Parathyroid adenoma (tissue), 2 donors: Measurements from ENCODE around the gene TYSND1.

ENCODE experiments used
- H2AFZ ChIP-seq: fragments of 300-600 bp; sonication (generic); one replicate; pipeline ENCODE4 v1.7.0; 2017; ENCODE audit warnings: antibody characterized with exemption, mild to moderate bottlenecking
- H3K27ac ChIP-seq: fragments of 300-600 bp; sonication (generic); one replicate; pipeline ENCODE4 v1.7.0; 2017
- H3K27me3 ChIP-seq: fragments of 300-600 bp; sonication (generic); one replicate; pipeline ENCODE4 v1.7.0; 2017; ENCODE audit warnings: low read length; ENCODE audit not compliant: control insufficient read depth, insufficient read depth
- H3K36me3 ChIP-seq: fragments of 300-600 bp; sonication (generic); one replicate; pipeline ENCODE4 v1.7.0; 2017; ENCODE audit warnings: low read length; ENCODE audit not compliant: control insufficient read depth, insufficient read depth
- H3K4me1 ChIP-seq: fragments of 300-600 bp; sonication (generic); one replicate; pipeline ENCODE4 v1.7.0; 2017; ENCODE audit warnings: control low read depth
- H3K4me2 ChIP-seq: fragments of 300-600 bp; sonication (generic); one replicate; pipeline ENCODE4 v1.7.0; 2017; ENCODE audit warnings: low read length
- H3K4me3 ChIP-seq: fragments of 300-600 bp; sonication (generic); one replicate; pipeline ENCODE4 v1.7.0; 2017; ENCODE audit warnings: low read depth, low read length
- H3K79me2 ChIP-seq: fragments of 300-600 bp; sonication (generic); one replicate; pipeline ENCODE4 v1.7.0; 2017; ENCODE audit warnings: control low read depth
- H3K9ac ChIP-seq: fragments of 300-600 bp; sonication (generic); one replicate; pipeline ENCODE4 v1.7.0; 2017; ENCODE audit warnings: mild to moderate bottlenecking
- H3K9me3 ChIP-seq: fragments of 300-600 bp; sonication (generic); one replicate; pipeline ENCODE4 v1.7.0; 2017; ENCODE audit warnings: low read length; ENCODE audit not compliant: control insufficient read depth
- TF ChIP-seq, protein P1 (sequence below): fragments of 300-600 bp; sonication (generic); IDR thresholded peaks from one replicate; pipeline ENCODE4 v1.7.0; 2017; ENCODE audit warnings: antibody characterized with exemption, mild to moderate bottlenecking
- donor health status: primary hyperparathyroidism.

Gene TYSND1

DNA sequence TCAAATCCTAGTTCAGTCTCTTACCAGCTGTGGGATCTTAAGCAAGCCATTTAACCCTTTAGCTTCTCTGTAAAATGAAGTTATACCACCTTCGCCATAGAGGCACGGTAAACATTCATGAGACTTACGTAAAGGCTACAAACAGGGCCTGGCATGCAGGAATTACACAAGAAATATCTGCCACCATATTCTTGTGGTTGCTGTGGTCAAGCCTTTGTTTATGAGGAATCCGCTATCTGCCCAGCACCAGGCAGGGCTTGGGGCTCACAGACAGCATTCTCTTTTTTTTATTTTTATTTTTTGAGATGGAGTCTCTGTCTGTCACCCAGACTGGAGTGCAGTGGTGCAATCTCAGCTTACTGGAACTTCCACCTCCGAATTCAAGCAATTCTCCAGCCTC, 23.8 kb downstream of the TYSND1 start:
- TF ChIP-seq, protein P1, sequence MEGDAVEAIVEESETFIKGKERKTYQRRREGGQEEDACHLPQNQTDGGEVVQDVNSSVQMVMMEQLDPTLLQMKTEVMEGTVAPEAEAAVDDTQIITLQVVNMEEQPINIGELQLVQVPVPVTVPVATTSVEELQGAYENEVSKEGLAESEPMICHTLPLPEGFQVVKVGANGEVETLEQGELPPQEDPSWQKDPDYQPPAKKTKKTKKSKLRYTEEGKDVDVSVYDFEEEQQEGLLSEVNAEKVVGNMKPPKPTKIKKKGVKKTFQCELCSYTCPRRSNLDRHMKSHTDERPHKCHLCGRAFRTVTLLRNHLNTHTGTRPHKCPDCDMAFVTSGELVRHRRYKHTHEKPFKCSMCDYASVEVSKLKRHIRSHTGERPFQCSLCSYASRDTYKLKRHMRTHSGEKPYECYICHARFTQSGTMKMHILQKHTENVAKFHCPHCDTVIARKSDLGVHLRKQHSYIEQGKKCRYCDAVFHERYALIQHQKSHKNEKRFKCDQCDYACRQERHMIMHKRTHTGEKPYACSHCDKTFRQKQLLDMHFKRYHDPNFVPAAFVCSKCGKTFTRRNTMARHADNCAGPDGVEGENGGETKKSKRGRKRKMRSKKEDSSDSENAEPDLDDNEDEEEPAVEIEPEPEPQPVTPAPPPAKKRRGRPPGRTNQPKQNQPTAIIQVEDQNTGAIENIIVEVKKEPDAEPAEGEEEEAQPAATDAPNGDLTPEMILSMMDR, result no peak
- no peaks in the 10 kb centered on the region for H3K79me2 ChIP-seq
- H3K4me3 ChIP-seq, result no peak overlapping the region
- H3K36me3 ChIP-seq, result no peaks in the 10 kb centered on the region
- H2AFZ ChIP-seq, result no peak overlapping the region
- no peaks in the 10 kb centered on the region for H3K9me3 ChIP-seq
- no peak overlapping the region for H3K9ac ChIP-seq
- H3K4me2 ChIP-seq, result no peak overlapping the region
- no peaks in the 10 kb centered on the region for H3K27me3 ChIP-seq
- peaks cover 11% of the 10 kb centered on the region for H3K4me1 ChIP-seq
- H3K27ac ChIP-seq, result no peak overlapping the region

DNA sequence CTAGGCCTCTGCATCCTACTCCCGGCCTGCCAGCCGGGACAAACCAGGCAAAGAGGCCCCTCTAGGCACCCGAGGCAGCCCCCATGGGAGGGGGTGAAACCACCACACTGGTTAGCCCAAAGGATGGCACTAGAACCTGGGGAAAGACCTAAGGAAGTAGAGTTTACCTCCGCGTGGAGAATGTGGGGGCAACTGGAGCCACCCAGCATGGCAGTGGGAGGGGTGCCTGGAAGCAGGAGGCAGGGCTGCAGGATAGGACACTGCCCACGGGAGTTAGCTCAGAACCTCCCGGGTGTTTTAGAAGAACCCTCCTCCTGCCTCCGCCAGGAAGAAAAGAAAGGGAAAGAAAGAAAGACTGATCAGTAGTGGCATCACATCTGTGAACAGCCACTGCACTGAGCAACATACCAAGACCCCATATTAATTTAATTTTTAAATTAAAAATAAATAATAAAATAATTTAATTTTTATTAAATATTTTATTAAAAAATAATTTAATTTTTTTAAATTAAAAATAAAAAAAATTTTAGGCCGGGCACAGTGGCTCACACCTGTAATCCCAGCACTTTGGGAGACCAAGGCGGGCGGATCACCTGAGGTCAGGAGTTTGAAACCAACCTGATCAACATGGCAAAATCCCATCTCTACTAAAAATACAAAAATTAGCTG, 25.1 kb downstream of the TYSND1 start:
- no peak overlapping the region for H3K27ac ChIP-seq
- H3K27me3 ChIP-seq, result no peaks in the 10 kb centered on the region

DNA sequence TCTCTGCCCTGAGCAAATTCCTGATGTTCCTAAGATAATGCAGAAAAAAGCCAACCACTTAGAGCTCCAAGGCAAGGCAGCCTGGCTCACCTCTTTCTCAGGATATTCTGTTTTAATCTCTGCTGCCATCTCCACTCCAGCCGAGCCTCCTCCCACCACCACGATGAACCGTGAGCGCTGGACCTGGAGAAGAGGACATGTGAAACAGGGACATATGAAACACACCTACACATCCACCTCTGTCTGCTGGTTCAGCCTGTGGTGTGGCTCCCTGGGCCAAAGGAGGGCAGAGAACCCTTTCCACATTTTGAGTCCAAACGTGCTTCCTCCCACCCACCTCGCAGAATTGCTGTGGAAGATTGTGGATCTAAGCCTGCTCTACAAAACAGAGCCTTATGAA, 26.1 kb downstream of the TYSND1 start:
- H3K36me3 ChIP-seq, result no peaks in the 10 kb centered on the region
- no peak overlapping the region for H3K4me2 ChIP-seq
- H3K9ac ChIP-seq, result no peak overlapping the region
- no peaks in the 10 kb centered on the region for H3K9me3 ChIP-seq
- no peak overlapping the region for H3K27ac ChIP-seq
- peak overlapping the region; percentile 41 for H2AFZ ChIP-seq
- no peak overlapping the region for H3K4me3 ChIP-seq
- TF ChIP-seq, protein P1, result no peak
- peaks cover 11% of the 10 kb centered on the region for H3K4me1 ChIP-seq
- H3K79me2 ChIP-seq, result no peaks in the 10 kb centered on the region
- H3K27me3 ChIP-seq, result no peaks in the 10 kb centered on the region

More for the DNA sequence above, 25.1 kb downstream of the TYSND1 start:
- H3K79me2 ChIP-seq, result no peaks in the 10 kb centered on the region
- H2AFZ ChIP-seq, result no peak overlapping the region
- no peak overlapping the region for H3K4me3 ChIP-seq
- no peak overlapping the region for H3K4me2 ChIP-seq
- H3K9me3 ChIP-seq, result no peaks in the 10 kb centered on the region
- H3K36me3 ChIP-seq, result no peaks in the 10 kb centered on the region
- no peak overlapping the region for H3K9ac ChIP-seq
- TF ChIP-seq, protein P1, result no peak
- H3K4me1 ChIP-seq, result peaks cover 11% of the 10 kb centered on the region

DNA sequence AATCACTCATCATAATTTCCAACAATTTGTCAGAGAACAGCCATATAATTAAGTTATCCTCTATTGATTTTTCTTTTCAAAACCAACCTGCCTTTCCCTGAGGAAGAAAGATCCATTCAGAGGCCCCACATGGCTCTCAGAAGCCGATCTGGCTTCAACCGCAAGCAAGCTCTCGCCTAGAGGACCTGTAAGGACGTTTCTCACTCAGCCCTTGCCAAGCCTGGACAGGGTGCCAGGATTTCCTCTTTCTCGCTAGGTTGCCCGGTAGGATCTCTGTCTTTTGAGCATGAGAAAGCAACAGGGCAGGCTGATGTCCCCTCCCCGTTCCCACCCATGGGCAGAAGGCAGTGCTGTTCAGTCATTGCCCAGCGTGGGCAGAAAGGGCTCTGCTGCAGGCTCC, 26.9 kb downstream of the TYSND1 start:
- H3K4me1 ChIP-seq, result peaks cover 11% of the 10 kb centered on the region
- H3K4me2 ChIP-seq, result no peak overlapping the region
- no peak overlapping the region for H3K4me3 ChIP-seq
- no peak overlapping the region for H3K27ac ChIP-seq
- no peaks in the 10 kb centered on the region for H3K79me2 ChIP-seq
- no peaks in the 10 kb centered on the region for H3K9me3 ChIP-seq
- H3K36me3 ChIP-seq, result no peaks in the 10 kb centered on the region
- TF ChIP-seq, protein P1, result no peak
- no peak overlapping the region for H3K9ac ChIP-seq
- no peak overlapping the region for H2AFZ ChIP-seq
- no peaks in the 10 kb centered on the region for H3K27me3 ChIP-seq

- no peak overlapping the region for H3K9ac ChIP-seq
- TF ChIP-seq, protein P1, result no peak
- no peaks in the 10 kb centered on the region for H3K36me3 ChIP-seq
- no peaks in the 10 kb centered on the region for H3K79me2 ChIP-seq
- H2AFZ ChIP-seq, result no peak overlapping the region
- no peak overlapping the region for H3K4me3 ChIP-seq
- H3K9me3 ChIP-seq, result no peaks in the 10 kb centered on the region
- H3K27me3 ChIP-seq, result no peaks in the 10 kb centered on the region
- H3K4me2 ChIP-seq, result no peak overlapping the region
- peaks cover 11% of the 10 kb centered on the region for H3K4me1 ChIP-seq
- H3K27ac ChIP-seq, result no peak overlapping the region
Observed at GRCh38 chr10:70119197-70119596, 27.3 kb downstream of the TYSND1 start.
